Middle frontal gyrus (tissue), 1 donor: Measurements from ENCODE around the gene FITM2.
"Not testable (repeated sequence)": the region's sequence is repeated elsewhere in the genome, so short reads cannot be mapped to it uniquely, and the experiment has no call there.

ENCODE experiments used
- DNase-seq: peaks from one replicate; pipeline ENCODE4 v3.0.0-alpha.2; 2015; ENCODE audit warnings: low spot score; ENCODE audit errors: extremely low spot score

Gene FITM2, protein sequence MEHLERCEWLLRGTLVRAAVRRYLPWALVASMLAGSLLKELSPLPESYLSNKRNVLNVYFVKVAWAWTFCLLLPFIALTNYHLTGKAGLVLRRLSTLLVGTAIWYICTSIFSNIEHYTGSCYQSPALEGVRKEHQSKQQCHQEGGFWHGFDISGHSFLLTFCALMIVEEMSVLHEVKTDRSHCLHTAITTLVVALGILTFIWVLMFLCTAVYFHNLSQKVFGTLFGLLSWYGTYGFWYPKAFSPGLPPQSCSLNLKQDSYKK

DNA sequence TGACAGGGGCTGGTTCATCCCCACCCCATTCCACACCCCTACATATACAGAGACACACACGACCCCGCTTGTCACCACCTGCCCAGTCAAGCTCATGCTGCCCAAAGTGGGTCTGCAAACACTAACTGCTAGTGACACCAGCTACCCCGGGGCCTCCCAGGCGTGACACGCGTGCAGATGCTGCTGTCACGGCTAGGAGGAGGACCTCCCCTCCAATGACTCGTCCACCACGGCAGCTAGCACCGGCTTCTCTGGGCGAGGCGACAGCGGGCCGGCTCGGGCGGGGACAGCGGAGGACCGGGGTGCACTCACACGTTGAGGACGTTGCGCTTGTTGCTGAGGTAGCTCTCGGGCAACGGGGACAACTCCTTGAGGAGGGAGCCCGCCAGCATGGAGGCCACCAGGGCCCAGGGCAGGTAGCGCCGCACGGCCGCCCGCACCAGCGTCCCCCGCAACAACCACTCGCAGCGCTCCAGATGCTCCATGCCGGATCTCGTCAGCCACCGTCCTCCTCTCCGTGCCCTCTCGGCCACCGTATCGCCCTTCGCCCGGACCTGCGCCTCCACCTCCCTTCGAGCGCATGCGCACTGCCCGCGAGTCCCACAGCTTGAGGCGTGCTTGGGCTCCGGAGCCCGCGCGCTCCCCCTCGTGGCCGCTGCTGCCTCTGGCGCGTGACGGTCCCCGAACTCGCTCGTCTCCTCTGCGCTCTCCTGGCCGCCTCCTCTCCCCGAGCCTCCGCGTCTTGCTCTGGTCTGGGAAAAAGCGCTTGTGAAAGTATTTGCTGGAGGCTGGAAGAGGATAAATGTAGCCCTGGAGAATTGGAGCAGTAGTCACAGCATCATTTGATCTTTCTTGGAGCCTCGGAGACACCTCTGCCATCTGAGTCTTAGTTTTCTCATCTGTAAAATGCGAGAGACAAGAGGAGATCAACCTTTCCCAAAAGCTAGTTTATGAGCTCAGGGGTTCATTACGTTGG is at the start of gene FITM2:
Gene FITM2, minus strand, starts transcription at position 539 of the 976 bp plus-strand sequence. Its CDS starts 54 bp downstream, at position 485.
- DNase-seq: peak; percentile 93

DNA sequence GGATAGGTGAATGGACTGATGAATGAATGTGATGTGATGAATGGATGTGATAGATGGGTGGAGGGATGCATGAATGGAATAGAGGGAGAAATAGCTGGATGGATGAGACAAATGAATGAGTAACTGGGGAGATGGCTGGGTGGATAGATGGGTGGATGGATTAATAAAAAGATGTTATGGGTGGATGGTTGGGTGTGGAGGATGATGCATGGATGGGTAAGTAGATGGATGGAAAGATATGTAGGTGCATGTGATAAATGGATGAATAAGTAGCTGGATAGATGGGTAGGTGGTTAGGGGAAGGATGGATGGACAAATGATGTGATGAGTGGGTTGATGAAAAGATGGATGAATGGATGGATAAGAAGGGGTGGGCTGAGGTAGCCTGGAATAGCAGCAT is 49.2 kb upstream of the FITM2 start:
- DNase-seq: no peak

DNA sequence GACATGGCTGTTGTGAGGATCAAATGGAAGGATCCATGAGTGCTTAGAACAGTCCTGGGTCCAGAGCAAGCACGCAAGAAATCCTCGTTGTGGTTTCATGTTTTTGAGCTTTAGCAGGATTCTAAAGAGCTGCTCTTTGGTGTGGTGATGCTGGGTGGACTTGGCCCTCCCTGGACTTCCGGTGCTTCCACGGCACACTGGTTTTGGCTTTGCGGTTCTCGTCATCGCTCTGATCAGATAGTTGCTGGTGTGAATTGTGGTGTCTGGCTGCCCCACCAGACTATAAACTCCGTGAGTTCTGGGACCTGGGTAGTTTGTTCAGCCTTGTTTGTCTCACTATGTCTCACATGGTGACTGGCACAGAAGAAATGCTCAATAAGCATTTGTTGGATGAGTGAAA is 47.8 kb upstream of the FITM2 start:
- DNase-seq: no peak

DNA sequence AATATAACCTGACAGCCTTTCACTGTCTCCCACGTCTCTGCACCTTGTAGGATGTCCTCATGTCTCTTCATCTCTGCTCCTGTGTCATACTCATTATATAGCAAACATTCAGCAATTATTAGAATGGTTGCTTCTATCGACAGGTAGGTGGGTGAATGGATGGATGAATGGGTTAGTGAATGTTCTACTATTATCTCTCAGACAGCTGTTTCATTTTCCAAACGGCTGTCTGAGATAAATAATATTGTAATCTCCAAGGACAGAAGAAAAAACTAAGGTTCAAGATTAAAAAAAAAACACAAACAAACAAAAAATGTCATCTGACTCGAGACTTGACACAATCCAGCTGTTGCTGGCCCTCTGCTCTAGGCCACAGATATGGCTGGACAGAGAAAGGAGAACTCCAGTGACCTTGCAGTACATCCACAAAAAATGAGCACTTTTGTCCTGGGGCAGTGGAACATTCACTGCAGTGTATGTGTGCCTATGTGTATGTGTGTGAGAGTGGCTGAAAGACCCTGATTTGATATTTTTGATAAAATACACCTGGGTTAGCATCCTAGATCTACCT is 46.6 kb upstream of the FITM2 start:
- no peak for DNase-seq

DNA sequence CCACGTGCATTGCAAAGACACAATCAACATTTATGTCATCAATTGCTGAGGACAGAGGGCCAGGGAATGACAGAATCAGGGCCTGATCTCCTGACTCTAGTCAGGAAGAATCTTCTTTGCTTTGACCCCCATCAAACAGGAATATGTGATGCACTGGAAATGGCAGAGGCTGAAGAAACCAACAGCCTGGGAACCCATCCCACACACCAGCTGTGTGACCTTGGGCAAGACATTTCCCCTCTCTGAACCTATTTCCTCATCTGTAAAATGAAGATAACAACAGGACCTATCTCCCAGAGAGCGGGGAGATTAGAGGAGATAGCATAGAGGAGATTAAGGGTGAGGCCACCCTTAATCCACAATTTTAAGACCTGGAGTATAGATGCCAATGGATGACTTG is 46.0 kb upstream of the FITM2 start:
- DNase-seq: no peak

DNA sequence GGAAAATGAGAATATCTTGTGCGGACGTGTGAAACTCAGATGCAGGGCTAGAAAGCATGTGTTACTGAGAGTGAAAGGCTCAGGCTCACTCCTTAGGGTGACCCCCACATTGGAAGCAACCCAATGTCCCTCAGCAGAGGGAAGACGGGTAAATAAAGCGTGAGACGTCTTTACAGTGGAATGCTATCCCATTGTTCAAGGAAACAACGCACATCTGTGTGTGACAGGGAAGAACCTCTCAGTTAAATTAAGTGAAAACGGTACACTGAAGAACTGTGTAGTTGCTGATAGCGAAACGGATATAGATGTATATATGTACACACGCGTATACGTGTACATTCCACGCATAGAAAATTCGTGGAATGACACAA is 45.3 kb upstream of the FITM2 start:
- no peak for DNase-seq

DNA sequence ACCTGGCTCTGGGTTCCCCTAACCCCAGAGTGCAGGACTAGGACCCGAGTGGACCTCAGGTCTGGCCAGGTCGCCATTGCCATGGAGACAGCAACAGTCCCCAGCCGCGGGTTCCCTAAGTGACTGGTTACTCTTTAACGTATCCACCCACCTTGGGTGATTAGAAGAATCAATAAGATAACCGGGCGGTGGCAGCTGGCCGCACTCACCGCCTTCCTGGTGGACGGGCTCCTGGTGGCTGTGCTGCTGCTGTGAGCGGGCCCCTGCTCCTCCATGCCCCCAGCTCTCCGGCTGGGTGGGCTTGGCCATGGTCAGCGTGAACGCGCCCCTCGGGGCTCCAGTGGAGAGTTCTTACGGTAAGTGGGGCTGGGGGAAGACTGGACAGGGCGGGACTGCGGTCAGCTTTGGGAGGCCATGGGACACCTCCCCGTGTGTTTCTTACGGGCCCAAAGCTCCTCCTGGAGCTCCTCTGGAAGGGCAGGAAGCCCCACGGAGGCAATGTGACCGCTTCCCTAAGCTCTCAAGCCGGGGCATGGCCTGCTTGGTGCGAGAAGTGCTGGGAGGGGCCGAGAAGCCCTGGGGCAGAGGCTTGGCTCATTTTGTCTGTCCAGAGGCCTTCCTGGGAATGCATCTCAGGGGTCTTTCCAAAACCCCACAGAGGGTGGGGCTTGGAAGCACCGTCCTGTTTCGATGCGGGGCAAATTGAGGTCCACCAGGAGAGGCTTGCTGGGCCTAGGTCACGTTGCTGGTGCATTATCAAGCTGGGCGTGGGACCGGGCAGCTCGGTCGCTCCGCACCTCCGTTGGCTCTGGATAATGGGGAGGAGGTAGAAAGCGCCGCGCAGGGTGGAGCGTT is 44.7 kb upstream of the FITM2 start, which contains the start of gene HNF4A:
Gene HNF4A, plus strand, starts transcription at position 202 of the 855 bp plus-strand sequence. Its CDS starts 106 bp downstream, at position 308.
- DNase-seq: no peak

DNA sequence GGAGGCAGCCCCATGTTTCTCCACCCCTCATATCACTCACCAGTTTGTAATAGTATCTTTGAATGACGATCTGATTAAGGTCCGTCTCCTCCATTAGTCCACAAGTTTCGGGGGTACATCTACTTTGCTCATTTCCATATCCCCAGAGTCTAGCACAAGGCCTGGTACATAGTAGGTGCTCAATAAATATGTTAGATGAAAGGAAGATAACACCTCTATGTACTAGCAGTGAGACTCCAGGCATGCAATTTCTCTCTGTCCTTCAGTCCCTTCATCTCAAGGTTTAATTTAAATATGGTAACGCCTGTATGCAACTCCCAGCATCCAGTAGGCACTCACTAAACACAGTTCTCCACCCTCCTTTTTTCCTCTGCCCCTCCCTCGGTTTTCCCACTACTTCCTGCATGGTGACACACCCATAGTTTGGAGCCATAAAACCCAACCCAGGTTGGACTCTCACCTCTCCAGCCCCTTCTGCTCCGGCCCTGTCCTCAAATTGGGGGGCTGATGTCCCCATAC is 44.0 kb upstream of the FITM2 start:
- DNase-seq: no peak

DNA sequence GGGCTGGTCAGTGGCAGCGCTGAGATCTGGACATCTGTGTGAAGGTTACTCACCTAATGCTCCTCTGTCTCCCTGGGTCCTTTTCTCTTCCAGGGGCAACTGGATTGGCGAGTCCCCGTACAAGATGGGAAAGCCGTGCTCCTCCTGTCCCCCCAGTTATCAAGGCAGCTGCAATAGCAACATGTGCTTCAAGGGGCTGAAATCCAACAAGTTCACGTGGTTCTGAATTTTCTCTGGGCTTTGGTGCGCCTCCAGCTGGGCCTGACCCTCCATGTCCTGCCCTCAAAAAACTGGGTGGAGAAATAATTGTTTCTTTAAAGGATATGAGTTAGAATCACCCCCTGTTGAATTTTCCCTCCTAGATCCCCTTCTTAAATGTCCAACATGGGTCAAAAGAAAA is 39.6 kb upstream of the FITM2 start:
- no peak for DNase-seq

DNA sequence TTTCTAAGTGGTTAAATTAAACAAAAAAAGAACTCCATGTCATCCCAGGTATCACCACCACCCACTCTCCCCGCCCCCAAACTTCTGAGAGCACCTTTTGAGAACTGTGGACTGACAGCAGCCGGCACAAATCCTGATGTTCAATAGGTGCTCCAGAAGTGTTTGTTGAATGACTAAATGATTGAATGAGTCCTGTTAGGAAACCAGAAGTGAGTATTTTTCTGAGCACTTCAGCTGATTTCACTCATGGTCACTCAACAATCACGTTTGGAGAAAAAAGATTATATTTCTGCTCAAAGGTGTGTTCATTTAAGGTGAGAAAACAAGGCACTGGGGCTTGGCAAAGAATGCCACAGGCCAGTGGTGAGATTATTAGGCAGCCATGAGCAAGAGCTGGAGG is 38.3 kb upstream of the FITM2 start:
- DNase-seq: no peak

DNA sequence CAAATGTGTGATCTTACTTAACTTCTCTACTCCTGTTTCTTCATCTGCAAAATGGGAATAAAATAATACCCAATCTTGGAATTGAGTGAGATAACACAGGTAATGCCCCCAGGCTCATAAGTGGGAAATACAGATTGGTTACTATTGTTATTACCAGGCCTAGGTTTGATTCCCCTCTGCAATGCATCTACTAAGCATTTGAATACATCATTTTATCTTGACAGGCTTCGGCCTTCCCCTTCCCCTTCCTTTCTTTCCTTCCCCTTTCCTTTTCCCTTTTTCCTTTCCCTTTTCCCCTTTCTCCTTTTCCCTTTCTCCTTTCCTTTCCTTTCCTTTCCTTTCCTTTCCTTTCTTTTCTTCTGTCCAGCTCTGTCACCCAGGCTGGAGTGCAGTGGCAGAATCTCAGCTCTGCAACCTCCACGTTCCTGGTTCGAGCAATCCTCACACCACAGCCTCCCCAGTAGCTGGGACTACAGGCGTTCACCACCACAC is 37.2 kb upstream of the FITM2 start:
- DNase-seq: no peak

DNA sequence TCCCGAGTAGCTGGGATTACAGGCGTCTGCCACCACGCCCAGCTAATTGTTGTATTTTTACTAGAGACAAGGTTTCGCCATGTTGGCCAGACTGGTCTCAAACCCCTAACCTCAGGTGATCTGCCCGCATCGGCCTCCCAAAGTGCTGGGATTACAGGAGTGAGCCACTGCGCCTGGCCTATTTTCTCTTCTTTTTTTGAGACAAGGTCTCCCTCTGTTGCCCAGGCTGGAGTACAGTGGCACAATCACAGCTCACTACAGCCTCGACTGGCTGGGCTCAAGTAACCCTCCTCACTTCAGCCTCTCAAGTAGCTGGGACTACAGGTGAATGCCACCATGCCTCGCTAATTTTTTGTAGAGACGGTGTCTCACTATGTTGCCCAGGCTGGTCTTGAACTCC is 34.9 kb upstream of the FITM2 start:
- not testable (repeated sequence) for DNase-seq

DNA sequence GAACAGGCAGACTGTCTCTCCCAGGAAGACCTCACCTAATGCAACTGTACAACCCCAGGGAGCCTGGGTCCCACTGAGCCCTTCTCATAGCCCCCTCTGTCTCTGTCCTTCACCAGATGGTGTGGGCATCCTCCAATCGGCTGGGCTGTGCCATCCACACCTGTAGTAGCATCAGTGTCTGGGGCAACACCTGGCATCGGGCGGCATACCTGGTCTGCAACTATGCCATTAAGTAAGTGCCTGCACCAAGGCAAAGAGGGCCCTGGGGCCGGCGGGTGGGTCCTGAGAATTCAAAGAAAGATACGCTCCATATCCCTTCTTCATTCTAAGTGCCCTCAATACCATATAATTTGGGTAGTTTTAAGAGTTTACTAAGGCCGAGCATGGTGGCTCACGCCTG is 34.1 kb upstream of the FITM2 start:
- DNase-seq: no peak

DNA sequence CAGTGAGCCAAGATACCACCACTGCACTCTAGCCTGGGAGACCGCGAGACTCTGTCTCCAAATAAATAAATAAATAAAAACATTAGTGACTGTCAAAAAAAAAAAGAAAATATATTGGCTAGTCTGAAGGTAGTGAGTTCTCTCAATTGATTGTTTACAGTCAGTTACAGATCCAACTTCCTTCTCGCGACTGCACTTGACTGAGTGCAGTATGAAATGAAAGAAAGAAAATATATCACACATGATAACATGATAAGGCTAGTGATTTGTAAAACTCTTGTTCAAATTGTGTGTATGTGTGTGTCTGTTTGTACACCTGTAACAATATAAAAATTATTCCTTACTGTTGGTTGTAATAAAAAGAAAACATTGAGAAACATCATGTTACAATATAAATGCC is 33.7 kb upstream of the FITM2 start:
- DNase-seq: no peak

DNA sequence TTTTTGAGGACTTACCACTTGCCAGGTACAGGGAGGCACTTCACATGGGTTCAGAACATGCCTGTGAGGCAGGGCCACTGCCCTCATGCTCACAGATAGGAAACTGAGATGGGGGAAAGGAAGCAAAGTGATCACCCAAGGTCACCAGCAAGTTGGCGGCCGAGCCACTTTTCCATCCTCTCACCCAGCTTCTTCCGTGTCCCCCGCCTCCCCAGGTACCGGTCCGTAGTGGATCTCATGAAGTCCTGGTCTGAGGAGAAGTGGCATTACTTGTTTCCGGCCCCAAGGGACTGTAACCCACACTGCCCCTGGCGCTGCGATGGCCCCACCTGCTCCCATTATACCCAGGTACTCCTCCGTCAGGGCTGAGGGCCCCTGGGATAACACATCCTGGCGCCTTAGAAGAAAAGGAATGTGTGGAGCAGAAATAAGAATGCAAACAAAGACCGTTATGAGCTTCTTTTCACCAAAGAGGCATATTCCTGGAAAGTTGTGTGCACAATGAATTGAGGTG is 32.2 kb upstream of the FITM2 start:
- DNase-seq: no peak

DNA sequence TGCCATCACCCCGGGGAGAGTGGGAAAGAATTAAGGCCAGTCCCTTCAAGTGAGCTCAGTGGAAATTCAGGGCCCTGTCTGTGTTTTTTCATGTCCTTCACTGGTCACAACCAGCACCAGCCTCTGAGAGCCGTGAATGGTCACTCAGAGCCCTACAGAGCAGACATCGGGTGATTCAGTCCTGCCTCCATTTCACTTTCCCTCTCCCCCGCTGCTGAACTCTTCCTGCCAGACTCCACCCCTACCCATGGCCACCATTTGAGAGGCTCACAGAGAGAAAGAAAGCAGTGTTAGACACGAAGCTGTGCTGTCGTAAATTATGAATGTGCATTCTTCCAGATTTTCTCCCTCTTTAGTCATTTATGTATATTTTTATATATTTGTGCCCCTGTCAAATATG is 31.2 kb upstream of the FITM2 start:
- no peak for DNase-seq

DNA sequence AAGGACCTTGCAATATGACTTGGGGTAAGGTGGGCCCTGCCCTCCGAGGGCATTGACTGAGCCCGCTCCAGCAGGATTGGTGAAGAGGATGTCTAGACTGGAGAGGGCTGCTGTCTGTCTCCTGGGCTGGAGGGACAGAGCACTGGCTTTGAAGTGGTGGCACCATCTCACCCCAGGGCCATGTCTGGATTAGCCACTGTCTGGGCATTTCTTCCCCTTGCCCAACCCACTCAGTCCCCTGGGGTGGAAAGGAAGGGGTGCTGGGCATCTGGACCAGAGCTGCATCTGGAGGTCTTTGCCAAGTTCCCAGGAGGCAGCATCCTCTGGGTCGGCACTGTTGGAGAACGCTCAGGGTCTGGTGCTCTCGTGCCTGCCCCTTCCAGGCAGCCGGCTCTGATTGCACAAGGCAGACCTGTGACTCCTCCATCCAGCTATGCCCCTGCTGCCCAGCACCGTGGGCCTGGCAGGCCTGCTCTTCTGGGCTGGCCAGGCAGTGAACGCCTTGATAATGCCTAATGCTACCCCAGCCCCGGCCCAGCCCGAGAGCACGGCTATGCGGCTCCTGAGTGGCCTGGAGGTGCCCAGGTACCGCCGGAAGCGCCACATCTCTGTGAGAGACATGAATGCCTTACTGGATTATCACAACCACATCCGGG is 25.9 kb upstream of the FITM2 start, which contains the start of gene R3HDML:
Gene R3HDML, plus strand, starts transcription at position 319 of the 656 bp plus-strand sequence. Its CDS starts 115 bp downstream, at position 434.
- no peak for DNase-seq

DNA sequence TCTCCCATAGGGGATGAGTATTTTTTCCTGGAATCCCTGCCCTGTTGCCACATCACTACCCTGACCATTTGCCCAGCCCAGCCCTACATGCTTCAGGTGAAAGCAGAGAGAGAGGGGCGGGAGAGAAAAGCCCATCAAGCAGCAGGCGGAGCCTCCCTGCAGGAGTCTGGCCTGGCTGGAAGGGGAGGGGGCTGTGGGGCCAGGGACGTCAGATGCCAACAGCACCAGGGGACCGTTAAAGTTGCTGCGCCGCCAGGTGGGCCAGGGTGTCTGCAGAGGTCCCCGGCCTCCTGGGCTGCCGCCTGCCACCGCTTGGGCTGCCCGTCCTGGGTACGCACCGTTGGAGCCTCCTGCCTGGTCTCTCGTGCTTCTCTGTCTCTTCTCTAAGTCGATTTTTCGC is 25.1 kb upstream of the FITM2 start:
- DNase-seq: no peak

DNA sequence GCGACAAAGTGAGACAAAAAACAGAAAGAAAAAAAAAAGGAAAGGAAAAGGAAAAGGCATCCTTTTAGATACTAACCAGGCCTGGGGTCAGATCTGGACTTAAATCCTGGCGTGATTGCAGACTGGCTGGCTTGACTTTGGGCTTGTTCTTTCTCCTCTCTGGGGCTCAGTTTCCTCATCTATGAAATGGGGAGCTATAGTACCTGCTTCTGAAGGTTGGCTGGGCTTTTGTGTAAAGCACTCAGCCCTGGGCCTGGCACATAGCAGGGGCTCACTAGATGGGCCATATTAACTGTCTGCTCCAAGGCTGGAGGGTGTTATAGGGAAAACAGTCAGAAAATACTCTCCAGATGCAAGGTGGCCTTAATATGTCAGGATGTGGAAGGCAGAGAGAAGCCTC is 24.7 kb upstream of the FITM2 start:
- no peak for DNase-seq

DNA sequence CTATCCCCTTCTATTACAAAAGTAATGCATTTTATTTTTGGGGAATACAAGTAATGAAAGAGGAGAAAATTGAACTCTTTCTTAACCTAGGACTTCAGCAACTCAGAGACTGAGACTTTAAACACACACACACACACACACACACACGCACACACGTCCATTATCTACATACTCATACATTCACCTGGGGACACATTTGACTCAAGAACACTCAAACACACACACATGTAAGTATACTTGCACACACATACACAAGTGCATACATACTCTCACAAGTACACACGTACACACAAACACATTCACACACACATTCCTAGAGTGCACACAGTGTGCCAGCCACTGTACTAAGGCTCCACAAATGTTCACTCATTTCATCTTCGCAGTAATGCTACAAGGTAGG is 23.7 kb upstream of the FITM2 start:
- DNase-seq: no peak
